AG04449 (cell line): ENCODE data around the gene PFN3.
A peak's percentile ranks its signal among the peaks of the same experiment; 100 is the strongest.

ENCODE experiments used
- CTCF ChIA-PET: fragments of 350-600 bp; formaldehyde crosslinking; extraction: SDS; loops from one replicate; lab custom pipeline; 2021; ENCODE audit warnings: antibody characterized with exemption; lab: Yijun Ruan, JAX
- POLR2A ChIA-PET: fragments of 400-600, 350-600 bp; formaldehyde crosslinking; extraction: SDS; loops from one replicate; lab custom pipeline; 2020; ENCODE audit warnings: antibody characterized with exemption, inconsistent platforms; lab: Yijun Ruan, JAX
- DNase-seq: peaks from one replicate; pipeline ENCODE4 v3.0.0-alpha.2; 2010; ENCODE audit warnings: low read depth, low spot score
- H3K4me3 ChIP-seq: 2 replicates; pipeline ENCODE4 v1.5.1; 2011; ENCODE audit warnings: low read depth, mild to moderate bottlenecking, control low read depth, low read length
- TF ChIP-seq, protein P1 (sequence below): IDR thresholded peaks from one replicate; pipeline ENCODE4 v1.5.1; 2011; ENCODE audit warnings: mild to moderate bottlenecking, moderate library complexity, low read length, control low read depth, inconsistent platforms; ENCODE audit not compliant: insufficient read depth; ENCODE audit errors: missing control alignments

Gene PFN3

DNA sequence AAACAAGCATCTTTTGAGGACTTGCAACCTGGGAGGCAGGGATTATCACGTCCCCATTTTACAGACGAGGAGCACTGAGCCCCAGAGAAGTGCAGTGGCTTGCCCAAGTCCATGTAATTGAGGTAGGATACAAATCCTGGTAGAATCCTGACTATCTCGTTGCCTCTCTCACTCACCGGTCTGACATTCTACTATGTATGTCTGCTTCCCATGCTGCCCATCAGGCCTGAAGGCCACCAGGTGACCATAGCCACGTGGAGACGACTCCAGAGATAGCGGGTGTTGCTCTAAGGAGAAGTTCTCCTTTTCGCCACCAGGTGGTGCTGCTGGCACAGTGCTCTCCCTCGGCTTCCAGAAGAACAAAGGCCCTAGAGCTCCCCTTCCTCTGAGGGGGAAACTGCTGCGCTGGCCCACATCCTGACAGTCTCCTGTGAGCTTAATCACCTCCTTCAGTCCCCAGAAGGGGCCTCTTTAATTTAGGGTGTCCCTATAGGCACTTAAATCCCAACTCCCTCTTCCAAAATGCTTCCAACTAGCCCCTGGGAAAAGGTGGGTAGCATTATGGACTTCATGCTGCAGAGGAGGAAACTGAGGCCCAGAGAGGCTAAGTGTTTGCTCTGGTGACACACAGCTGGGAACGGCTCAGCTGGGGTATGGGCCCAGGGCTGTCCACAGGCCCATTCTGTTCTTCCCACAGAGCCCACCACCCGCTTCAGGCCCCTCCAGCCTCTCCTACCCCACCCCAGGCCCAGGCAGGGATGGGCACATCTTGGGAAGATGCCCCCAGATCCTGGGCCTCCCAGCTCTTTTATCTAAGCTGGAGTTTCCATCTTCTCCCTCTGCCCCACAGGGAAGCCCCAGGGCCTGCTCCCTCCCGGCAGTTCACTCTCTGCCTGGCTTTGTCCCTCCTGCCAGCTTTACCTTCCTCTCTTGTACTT, 9.8 kb downstream of the PFN3 start:
- DNase-seq: no peak
- TF ChIP-seq, protein P1, sequence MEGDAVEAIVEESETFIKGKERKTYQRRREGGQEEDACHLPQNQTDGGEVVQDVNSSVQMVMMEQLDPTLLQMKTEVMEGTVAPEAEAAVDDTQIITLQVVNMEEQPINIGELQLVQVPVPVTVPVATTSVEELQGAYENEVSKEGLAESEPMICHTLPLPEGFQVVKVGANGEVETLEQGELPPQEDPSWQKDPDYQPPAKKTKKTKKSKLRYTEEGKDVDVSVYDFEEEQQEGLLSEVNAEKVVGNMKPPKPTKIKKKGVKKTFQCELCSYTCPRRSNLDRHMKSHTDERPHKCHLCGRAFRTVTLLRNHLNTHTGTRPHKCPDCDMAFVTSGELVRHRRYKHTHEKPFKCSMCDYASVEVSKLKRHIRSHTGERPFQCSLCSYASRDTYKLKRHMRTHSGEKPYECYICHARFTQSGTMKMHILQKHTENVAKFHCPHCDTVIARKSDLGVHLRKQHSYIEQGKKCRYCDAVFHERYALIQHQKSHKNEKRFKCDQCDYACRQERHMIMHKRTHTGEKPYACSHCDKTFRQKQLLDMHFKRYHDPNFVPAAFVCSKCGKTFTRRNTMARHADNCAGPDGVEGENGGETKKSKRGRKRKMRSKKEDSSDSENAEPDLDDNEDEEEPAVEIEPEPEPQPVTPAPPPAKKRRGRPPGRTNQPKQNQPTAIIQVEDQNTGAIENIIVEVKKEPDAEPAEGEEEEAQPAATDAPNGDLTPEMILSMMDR: peak; percentile 89
- no peak overlapping the region for H3K4me3 ChIP-seq
- POLR2A ChIA-PET: interaction anchor here (1.3 to 2.4 kb wide), 7 partner anchors 11 to 87 kb away, joined by 3 to 13 read pairs (median 4); no protein-coding TSS in a partner anchor
- CTCF ChIA-PET: interaction anchor here (0.7 to 35.1 kb wide), 37 partner anchors 5 to 416 kb away, joined by 3 to 853 read pairs (median 5); partner anchors contain the start of genes DOK3, F12, GRK6 and LMAN2

DNA sequence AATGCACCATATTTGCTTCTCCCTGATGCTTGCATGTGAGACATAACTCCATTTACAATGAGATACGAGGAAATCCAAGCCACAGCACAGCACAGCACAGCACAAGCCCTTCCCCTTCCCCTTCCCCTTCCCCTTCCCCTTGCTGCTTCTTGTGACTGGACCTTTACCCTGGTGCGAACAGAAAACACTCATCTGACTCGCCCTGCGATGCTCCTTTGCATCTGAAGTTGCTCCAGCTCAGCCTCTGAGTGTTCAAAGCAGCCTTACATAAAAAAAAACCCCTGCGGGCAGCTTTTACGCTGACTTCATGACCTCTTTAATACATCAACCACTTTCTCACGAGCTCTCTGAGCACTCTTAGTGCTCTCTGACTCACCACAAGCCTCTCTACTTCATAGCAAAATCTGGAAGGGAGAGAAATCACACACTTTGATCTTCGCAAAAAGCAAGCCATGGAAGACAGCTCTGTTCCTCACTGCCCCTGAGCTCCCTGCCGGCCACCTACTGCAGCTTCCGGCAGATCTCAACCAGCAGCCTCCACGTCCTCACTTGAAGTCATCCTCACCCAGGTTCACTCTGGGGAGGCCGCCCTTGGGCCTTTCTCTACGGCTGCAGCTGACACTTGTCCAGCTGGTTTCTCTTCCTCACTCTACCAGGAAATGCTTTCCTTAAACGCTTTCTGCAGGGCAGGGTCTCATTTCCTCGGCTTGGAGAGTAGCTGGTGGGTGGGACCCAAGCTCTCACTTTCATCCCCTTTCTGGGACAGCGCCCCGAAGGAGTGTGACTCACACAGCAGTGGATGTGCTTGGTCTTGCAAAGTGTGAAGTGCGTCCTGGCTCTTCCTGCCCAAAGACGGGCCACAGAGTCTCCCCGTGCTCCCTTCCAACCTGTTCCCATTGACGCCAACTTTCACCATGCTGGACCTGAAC, 11.0 kb downstream of the PFN3 start:
- DNase-seq: peak; percentile 76
- TF ChIP-seq, protein P1: no peak
- H3K4me3 ChIP-seq: 0 out of 2 replicates have a peak overlapping the region, but pooled peaks have one; percentile 2
- POLR2A ChIA-PET: interaction anchor here (0.6 to 2.4 kb wide), 13 partner anchors 10 to 221 kb away, joined by 3 to 13 read pairs (median 4); partner anchors contain the start of genes LMAN2 and PDLIM7
- CTCF ChIA-PET: interaction anchor here (1.0 to 35.1 kb wide), 23 partner anchors 6 to 415 kb away, joined by 3 to 853 read pairs (median 13); partner anchors contain the start of genes DOK3, F12, GRK6 and LMAN2

DNA sequence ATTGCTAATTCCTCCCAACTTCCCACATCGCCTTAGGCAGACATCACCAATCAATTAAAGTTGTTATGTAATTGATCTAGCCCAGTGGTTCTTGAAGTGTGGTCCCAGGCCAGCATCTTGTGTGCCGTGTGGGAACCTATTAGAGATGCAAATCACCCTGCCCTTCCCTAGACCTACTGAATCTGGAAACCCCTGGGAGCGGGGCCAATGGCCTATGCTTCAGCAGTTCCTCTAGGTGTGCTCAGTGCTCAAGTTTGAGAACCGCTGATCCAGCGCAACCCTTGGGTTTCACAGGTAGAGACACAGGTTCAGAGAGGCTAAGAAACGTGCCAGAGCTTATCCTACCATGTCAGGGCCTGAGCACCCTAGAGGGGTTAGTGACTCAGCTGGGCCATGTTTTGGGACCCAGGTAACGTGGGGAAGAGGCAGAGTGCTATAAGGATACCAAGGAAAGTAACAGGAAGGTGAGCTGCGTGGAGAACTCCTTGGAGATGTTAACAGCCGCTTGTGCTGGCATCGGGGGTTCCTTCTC, 11.9 kb downstream of the PFN3 start:
- CTCF ChIA-PET: interaction anchor here (1.2 to 35.1 kb wide), 10 partner anchors 7 to 112 kb away, joined by 3 to 853 read pairs (median 38); partner anchors contain the start of genes F12, GRK6, PDLIM7 and PFN3
- POLR2A ChIA-PET: interaction anchor here (0.6 to 1.7 kb wide), 4 partner anchors 16 to 222 kb away, joined by 3 to 6 read pairs (median 4); no protein-coding TSS in a partner anchor
- no peak for DNase-seq
- no peak overlapping the region for H3K4me3 ChIP-seq
- TF ChIP-seq, protein P1: no peak

DNA sequence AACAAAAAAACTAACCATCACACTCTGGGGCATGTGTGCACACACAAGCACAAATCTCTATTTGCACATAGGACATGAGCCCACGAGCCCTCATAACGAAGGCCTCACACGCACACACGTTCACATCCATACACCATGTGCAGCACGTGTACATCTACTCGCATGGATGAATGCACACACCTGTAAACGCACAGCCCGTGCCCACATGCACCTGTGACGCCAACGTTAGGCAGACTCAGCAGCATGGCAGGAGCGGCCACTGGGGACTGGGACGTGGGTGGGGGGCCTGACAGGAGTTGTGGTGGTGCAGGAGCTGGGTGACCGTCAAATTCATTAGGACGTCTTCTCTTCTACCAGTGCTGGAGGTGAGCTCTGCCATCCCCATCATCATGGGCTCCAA, 13.1 kb downstream of the PFN3 start:
- no peak for DNase-seq
- ChIA-PET POLR2A (no interaction called here), CTCF (interaction anchor here (0.9 to 35.1 kb wide), 8 partner anchors 7 to 113 kb away, joined by 3 to 853 read pairs (median 59); partner anchors contain the start of genes F12, PDLIM7, PFN3 and PRR7)
- TF ChIP-seq, protein P1: no peak
- no peak overlapping the region for H3K4me3 ChIP-seq

DNA sequence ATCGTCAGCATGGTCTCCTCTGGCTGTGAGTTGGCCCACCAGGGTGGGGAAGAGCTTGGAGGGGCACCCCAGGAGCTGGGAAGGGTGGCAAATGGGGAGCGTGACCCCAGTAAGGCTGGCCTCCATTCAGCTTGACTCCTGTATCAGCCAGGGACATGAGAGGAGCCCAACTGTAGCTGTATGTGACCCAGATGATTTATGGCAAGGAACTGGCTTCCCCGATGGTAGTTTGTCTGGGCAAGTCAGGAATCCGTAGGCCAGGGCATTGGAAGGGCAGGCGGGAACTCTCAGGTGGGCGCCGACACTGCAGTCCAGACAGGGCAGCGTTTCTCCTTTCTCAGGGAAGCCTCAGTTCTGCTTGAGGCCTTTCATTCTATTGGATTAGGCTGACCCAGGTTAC, 13.9 kb downstream of the PFN3 start:
- no peak for DNase-seq
- ChIA-PET CTCF (interaction anchor here (0.7 to 35.1 kb wide), 6 partner anchors 6 to 114 kb away, joined by 3 to 853 read pairs (median 4); partner anchors contain the start of genes F12, PFN3 and SLC34A1), POLR2A (no interaction called here)

More for the DNA sequence above, 13.9 kb downstream of the PFN3 start:
- H3K4me3 ChIP-seq: no peak overlapping the region
- TF ChIP-seq, protein P1: no peak
